NCI-H2196 (cell line): ENCODE results near the gene LIPA.

ENCODE experiments used
- DNase-seq: peaks from one replicate; lab custom pipeline; 2025; ENCODE audit not compliant: unreplicated experiment; lab: John Stamatoyannopoulos, UW

LIPA gene

GRCh38 chr10:89241486-89242344, 9.9 kb downstream of the LIPA start:
- no peak for DNase-seq

DNA sequence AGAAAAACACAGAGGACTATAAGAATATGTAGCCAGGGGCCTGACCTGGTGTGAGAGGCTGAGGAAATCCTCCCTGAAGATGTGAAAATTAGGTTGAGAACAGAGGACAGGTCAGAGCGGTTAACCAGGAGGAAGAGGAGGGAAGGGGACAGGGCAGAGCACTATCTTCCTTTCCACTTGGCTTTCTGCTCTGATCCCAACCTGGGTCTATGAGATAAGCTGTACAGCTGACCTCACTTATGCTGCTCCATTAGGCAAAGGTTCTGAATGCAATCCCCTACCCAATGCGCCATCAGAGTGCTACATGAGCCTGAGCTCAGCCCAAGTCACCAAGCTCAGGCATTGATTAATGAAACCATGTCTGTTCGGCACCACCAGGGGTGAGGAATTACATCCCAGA, 10.5 kb downstream of the LIPA start:
- DNase-seq: no peak

DNA sequence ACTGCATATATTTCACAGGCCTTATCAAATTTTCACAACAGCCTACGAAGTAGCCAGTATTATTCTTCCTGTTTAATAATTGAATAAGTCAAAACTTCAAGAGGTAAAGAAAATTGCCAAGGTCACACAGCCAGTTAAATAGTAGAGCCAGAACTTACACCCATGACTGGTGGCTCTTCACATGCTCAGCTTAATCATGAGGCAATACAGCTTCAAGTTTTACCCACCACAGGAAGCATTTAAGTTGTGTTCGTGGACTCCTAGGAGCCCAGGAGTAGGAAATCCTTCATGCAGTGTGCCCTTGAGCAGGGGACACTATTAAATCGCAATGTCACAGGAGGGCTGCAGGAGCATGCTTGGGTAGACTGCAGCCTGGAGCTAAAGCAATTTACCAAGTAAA, 11.1 kb downstream of the LIPA start:
- no peak for DNase-seq

DNA sequence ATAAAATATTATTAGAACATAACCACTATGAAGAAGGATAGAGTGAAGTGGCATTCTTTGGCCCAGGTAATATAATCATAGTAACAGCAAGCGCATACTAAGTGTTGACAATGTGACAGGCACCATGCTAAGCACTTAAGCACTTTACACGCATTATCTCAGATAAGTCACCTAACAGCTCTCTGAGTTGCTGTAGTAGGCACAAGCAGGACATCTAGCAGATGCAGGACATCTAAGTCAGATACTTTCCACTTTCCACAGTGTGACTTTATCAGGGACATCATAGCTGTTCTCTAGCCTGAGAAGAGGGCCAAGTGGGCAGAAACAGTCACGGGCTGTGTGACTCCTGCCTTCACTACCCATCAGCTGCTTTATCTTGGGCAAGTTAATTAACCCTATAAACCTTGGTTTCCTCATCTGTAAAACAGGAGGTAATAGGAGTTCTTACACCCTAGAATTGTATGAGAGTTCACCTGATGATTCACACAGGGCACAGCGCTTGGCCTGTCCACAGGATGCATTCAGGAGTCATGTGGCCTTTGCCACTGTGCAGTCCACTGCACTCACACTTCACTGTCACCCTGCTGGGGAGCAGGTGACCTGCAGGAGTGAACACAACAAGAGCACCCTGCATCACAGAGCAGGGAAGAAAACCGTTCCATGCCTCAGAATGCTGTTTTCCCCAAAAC, 12.5 kb downstream of the LIPA start:
- DNase-seq: no peak

DNA sequence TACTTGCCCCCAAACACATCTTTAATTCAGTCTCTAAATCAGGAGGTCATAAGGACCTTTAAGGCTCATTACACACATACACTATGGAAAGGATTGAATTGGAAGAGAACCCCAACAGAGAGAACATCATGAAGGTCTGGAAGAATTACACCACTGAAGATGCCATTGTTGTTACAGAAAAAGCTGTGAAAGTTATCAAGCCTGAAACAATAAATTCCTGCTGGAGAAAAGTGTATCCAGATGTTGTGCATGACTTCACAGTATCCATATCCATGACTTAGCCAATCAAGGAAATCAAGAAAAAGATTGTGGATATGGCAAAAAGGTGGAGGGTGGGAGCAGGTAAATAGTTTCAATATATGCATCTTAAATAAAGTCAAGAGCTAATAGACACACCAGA, 13.7 kb downstream of the LIPA start:
- no peak for DNase-seq

- no peak for DNase-seq
Measured at GRCh38 chr10:89236226-89236797, 15.3 kb downstream of the LIPA start.

DNA sequence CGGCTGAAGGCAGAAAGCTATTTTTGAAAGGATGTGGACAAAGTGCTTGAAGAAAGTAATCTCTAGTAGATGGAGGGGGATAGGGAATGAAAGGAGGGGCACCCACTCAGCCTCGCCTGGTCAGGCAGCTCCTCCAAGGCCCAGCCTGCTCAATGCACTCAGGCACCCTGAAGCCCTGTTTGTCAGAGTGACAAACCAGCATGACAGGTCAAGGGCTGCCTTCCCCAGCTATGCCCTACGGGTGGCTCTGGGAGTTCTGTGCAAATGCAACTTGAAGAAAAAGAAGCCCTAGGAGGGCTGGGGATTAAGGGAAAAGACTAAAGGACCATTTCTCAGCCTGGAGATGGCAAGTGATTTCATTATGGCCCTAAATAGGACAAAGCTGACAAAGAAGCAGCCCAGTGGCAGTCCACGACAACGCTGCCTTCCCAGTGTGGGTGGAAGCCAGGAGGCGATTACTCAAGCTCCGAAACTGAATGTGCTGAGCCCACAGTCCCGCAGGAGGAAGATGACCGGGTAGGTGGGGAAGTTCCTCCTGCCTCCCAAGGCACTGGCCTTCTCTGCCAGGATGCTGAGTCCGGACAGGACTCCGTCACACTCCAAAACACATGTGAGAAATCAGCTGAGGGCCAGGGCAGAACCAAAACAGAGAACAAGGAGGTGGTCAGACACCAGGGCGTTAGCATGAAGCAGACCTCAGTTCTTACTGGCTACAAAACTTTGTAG, 16.3 kb downstream of the LIPA start:
- no peak for DNase-seq

DNA sequence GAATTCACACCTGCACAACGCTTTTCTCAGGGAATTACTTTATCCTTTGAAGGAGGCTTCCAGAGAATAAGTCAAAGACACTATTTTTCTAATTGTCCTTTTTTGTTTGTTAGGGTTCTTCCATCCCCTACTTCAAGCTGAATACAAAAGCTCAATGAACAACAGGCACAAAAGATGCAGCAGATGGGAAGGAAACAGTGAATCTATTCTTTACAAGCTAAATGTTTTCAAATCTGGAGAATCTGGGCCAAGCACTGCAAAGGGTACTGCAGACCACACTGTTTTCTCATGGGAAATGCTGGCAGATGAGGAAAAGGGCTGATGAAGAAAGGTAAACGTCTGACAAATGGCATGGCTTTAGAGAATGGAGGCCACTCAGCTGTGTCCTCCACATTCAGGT, 18.5 kb downstream of the LIPA start:
- no peak for DNase-seq

DNA sequence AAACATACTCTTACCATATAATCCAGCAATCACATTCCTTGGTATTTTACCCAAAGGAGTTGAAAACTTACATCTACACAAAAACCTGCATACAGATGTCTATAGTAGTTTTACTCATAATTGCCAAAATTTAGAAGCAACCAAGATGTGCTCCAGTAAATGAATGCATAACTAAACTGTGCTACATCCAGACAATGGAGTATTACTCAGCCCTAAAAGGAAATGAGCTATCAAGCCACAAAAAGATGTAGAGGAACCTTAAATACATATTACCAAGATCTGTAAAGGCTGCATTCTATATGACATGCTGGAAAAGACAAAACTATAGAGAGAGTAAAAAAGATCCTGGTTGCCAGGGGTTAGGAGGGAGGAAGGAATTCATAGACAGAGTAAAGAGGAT, 22.6 kb downstream of the LIPA start:
- no peak for DNase-seq

DNA sequence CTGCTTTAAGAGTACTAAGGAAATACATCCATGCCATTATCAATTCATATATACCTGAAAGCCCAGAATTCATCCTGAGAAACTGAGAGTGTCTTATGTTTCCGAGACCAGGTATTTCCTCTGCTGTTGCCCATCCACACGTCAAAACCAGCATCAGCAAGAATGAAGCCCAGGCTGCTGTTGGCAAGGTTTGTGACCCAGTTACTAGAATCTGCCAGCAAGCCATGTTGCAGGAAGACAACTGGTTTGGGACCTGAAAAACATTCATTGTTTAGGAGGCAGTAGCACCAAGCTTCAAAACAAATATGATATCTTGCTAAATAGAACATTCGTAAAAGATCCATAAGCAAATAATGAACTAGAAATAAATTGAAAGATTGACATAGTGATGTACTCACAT, 23.4 kb downstream of the LIPA start:
- no peak for DNase-seq

DNA sequence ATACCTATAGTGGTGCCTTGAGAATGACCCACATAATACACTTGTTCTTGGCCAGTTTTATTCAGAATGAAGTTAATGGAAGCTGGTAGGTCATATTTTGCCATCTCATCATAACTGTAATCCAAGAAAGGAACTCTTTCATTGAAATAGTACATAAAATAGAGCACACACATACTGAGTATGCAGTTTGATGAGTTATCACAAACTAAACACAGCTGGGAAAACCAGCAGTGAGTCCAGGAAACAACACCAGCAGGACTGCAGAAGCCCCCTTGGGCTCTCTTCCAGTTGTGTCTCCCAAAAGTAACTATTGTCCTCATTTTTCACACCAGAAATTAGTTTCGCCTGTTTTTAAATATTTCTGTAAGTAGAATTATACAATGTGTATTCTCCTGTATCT, 24.7 kb downstream of the LIPA start:
- DNase-seq: no peak

DNA sequence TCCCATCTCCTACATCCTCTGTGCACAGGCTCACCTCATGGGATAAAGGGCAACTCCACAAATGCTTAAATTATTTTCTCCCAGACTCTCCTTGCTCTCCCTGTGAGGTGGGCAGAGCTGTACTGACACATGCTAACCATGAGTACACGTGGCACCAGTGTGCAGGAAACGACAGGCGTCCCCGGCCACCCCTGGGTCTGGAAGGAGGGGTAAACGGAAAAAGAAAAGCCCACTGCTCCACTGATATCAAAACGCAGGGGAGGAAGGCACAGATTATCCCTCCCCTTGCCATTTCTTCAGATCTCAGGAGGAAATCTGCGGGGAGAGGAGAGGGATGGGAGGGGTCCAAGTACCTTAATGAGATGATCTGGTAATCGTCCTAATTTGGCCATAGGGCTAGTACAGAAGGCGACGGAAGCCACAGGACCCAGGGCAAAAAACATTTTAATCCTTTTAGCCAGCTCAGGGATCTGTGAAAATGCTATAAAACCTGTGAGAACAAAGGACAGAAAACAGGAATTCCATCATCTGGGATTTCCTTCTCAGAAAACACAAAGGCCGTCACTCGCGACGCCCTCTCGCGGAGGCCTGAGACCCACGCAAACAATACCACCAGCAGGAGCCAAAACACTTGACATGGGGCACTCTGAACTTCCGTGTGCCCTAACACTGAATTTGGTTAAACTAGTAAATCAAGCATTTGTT, 26.7 kb downstream of the LIPA start:
- DNase-seq: no peak

GRCh38 chr10:89221919-89222318, 29.7 kb downstream of the LIPA start:
- DNase-seq: no peak

DNA sequence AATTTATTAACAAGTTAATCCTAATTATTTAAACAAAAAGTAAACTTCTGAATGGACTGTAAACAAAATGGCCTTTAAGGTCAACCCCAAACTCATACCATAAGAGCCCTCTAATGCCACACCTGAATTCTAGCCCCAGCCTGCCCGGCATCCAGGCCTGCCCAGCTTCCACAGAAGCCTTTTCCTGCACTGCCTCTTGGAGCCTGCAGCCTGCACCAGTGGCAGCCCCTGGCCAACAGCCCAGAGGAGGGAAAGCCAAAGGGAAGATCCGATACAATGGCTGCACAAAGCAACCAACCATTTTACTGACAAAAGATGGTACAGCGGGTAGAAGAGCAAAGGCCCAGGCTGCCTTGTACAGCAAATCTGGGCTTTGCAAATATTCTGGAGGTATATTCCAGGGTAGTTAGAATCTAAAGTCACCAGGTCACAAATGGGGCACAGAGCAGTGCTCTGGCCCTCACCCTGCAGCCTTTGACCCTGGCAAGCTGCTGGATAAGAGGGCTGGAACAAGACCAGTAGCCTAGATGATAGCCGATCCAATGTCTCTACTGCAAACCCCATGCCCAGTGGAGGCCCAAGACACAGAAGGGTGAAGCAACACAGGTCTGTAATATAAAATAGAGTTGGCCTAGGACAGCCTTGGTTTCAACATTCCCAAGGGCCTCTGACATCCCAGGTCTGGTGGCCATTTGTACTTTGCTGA, 31.9 kb downstream of the LIPA start:
- no peak for DNase-seq

DNA sequence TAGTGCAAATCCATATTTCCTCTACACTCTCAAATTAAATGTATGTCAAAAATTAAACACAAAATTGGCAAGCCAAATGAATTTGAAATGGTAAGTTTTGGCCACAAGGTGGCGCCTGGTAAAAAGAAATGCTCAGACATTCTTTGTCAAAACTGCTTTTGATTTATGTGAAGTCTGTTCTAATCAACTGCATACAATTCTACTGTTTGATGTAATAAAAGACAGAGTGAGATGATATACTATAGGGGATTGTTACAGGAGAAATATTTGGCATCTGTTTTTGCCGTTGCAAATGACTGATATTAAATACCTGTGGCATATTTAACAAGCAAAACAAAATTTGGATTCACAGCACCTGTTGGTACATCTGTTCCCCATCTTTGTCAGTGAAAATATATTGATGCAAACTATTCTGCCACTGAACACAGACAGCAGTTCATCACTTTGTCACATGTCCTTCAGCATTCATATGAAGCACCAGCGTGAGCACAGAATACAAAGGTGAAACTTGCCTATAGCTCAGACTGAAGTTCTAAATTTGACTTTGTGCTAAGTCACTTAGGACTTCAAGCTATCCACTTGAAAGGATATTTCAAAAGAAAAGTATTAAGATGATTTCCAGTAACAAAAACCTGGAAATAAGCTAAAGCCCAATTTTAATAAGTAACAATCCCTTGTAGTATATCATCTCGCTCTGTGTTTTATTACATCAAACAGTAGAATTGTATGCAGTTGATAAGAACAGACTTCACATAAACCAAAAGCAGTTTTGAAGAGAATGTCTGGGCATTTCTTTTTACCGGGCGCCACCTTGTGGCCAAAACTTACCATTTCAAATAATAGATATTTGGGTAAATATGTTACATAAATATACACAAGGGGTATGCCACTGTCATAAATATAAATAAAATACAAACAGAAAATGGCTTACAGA, 34.3 kb downstream of the LIPA start:
- peak; percentile 43 for DNase-seq

GRCh38 chr10:89216056-89216455, 35.5 kb downstream of the LIPA start:
- no peak for DNase-seq

DNA sequence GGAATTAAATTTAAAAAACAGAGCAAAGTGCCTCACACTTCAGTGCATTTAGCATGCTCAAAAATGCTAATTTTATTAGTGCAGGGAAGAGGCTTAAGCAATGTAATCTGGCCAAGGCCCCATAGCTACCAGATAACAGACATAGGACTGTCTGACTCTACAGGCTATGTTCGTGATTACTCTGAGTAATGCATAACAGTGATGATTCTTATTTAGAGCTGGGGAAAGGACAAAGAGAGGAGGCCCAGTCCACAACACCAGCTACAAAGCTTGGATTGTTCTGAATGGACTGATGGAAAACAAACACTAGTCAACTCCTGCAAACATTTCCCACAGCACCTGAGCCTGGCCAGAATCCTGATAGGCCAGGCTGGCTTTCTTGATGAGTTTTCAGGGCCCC, 36.1 kb downstream of the LIPA start:
- no peak for DNase-seq

DNA sequence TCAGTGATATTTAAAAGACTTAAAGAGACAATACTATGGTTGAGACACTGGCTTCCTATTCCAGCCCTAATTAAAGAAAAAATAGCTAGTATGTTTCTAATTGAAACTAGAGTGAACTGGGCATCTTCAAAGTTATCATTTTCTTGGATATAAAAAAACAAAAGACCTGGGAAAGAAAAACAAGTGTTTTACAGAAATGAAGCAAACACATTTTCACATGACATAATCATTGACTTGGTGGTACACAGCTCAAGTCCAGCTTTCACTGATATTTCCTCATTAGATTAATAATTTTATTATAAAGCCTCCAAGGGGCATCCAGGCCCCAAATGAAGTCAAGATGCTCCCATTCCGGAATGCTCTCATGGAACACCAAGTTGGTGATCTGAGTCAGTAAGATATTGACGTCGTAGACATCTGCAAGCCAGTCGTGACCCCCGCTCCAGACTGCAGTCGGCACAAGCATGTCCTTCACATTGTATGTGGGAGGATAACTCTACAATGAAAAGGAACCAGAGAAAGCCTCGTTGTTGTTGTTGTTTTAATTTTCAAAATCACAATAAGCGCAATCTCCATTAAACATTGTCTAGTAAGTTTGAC, 36.9 kb downstream of the LIPA start:
- no peak for DNase-seq
